Thoracic aorta (tissue), 2 donors: ENCODE measurements around the gene EFCAB14. TPM values are rescaled to one million over a fixed set of nuclear protein-coding genes. Genes with fewer than 3 reads are reported as not detected.

Source experiments
- ATAC-seq: fragments of 150-250 bp; one replicate; pipeline ENCODE4 v1.8.0; 2017; ENCODE audit warnings: low read depth; ENCODE audit not compliant: insufficient number of reproducible peaks, low FRiP score
- DNase-seq: peaks from one replicate; pipeline ENCODE4 v3.0.0-alpha.2; 2020; ENCODE audit warnings: low spot score
- H3K27ac ChIP-seq, 2 donors: fragments of 200-600 bp; sonication (generic); 1 replicate in 1 of 2; 2 replicates in 1 of 2; pipeline ENCODE4 v1.5.1; 2016; ENCODE audit warnings: mild to moderate bottlenecking in 2 of 2, moderate library complexity in 2 of 2
- H3K27me3 ChIP-seq: fragments of 200-600 bp; sonication (generic); replicated peaks from 2 replicates; pipeline ENCODE4 v1.6.0; 2016; ENCODE audit warnings: mild to moderate bottlenecking; ENCODE audit not compliant: insufficient read depth
- H3K36me3 ChIP-seq: fragments of 200-600 bp; sonication (generic); one replicate; pipeline ENCODE4 v1.5.1; 2016
- H3K4me1 ChIP-seq, 2 donors: fragments of 200-600 bp; sonication (generic); 1 replicate in 1 of 2; 2 replicates in 1 of 2; pipeline versions ENCODE4 v1.5.1 to v1.6.0; 2016; ENCODE audit warnings: low read depth in 2 of 2, mild to moderate bottlenecking in 1 of 2; ENCODE audit not compliant: control insufficient read depth in 1 of 2
- H3K4me3 ChIP-seq: fragments of 200-600 bp; sonication (generic); 2 replicates; pipeline ENCODE4 v1.5.1; 2016; ENCODE audit warnings: mild to moderate bottlenecking
- H3K9me3 ChIP-seq: fragments of 200-600 bp; sonication (generic); 2 replicates; pipeline ENCODE4 v1.5.1; 2016
- CTCF ChIP-seq: fragments of 200-600 bp; sonication (generic); IDR thresholded peaks from one replicate; pipeline ENCODE4 v1.5.1; 2019; ENCODE audit warnings: antibody characterized with exemption
- total RNA-seq, 2 donors: library from RNA; depleted of rRNA; stranded (reverse); fragments of >200 nt; gene quantifications; one replicate each; pipeline versions ENCODE4 v1.1.0 to v1.2.3, GENCODE V29; 2016

Gene EFCAB14
- total RNA-seq, result 100 to 1,000 TPM; 102 to 107 TPM

- TF ChIP-seq CTCF, result no peak
- Histone ChIP-seq H3K36me3 (peaks cover 11% of the 10 kb centered on the region), H3K4me3 (peak within 1 kb of the TSS; percentile 97), H3K4me1 (peaks cover 20 to 26% of the 10 kb centered on the region in 2 donors), H3K27ac (peak within 1 kb of the TSS; percentile 62 to 79), H3K9me3 (no peaks in the 10 kb centered on the region), H3K27me3 (no peaks in the 10 kb centered on the region)
- peak; percentile 65 for DNase-seq
- peak; percentile 97 for ATAC-seq
Measured at GRCh38 chr1:46718727-46719622, at the start of gene EFCAB14. Gene EFCAB14, minus strand, starts transcription at chr1:46719114. Its CDS starts 1,027 bp downstream, at chr1:46718087.

DNA sequence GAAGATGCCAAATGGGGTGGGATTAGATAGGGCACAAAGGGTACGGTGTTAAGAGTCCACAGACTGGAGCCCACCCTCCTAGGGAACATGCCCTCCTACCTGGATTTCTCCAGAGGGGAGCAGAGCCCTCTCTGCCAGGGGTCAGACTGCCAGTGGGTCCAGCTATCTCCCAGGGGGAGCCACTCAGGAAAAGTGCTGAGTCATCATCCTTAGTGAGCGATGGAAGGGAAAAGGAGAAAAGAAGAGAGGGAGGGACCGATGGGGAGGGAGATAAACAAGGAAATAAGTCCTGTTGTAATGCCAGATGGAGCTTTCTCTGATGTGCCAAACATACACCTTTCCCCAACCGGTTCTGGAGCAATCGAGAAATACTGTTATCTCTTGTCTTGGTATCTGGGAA is 49.5 kb upstream of the EFCAB14 start:
- TF ChIP-seq CTCF, result no peak
- DNase-seq, result no peak
- no peaks in the 10 kb centered on the region for H3K27me3 ChIP-seq
- H3K36me3 ChIP-seq, result no peaks in the 10 kb centered on the region
- ATAC-seq, result no peak
- H3K9me3 ChIP-seq, result peaks cover 17% of the 10 kb centered on the region
- no peaks in the 10 kb centered on the region for H3K4me1 ChIP-seq
- no peak overlapping the region for H3K4me3 ChIP-seq
- H3K27ac ChIP-seq, result no peak overlapping the region

DNA sequence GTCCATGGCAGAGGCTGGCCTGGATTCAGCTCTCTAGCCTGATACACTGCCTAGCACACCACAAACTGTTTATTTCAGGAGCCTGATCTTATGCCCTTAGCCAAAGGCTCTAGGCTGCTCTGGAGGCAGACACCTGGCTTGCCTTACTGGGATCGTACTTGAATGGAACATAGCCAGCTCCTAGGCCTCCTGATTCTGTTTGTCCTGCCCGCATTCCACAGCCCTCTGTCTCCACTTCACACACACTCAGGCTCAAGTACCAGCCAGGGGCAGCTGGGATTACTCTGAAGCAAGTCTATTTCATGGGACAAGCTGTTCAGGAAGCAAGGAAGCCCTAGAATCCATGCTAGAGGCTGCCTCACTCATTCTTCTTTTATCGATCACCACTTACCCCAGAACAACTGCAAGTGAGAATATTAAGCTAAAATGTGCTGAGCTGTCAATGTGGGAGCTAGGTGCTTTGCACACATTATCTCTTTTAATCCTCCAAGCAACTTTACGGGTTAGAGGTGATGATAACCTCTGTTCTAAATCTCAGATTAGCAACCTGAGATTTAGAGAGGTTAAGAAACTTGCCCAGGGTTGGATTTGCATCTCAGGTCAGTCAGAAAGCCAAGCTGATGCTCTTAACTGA is 48.9 kb upstream of the EFCAB14 start:
- Histone ChIP-seq H3K9me3 (peaks cover 17% of the 10 kb centered on the region), H3K36me3 (no peaks in the 10 kb centered on the region), H3K27me3 (no peaks in the 10 kb centered on the region), H3K27ac (no peak overlapping the region), H3K4me3 (no peak overlapping the region), H3K4me1 (no peaks in the 10 kb centered on the region)
- ATAC-seq (no peak), DNase-seq (no peak)
- TF ChIP-seq CTCF, result no peak

DNA sequence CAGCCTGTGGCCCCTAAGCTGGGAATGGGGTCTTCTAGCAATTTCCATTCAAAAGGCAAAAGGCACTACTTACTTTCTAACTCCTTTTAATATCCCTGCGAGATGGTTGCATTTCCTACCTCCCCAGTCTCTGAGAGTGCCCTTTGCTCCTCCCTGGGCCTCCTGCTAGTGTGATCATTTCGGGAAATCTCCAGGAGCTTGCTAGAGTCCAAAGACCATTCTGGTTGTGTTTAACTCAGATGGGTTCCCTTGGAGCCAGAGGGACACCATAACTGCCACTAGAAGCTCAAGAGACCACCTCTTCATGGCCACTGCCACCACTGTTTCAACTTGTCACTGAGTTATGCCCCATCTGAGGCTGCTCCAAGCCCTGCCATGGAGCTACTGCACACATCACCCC is 45.5 kb upstream of the EFCAB14 start:
- no peaks in the 10 kb centered on the region for H3K36me3 ChIP-seq
- TF ChIP-seq CTCF, result no peak
- H3K27me3 ChIP-seq, result no peaks in the 10 kb centered on the region
- H3K9me3 ChIP-seq, result no peaks in the 10 kb centered on the region
- DNase-seq, result no peak
- ATAC-seq, result no peak
- no peaks in the 10 kb centered on the region for H3K4me1 ChIP-seq
- no peak overlapping the region for H3K4me3 ChIP-seq
- H3K27ac ChIP-seq, result no peak overlapping the region

GRCh38 chr1:46761740-46762139 is 42.8 kb upstream of the EFCAB14 start:
- DNase-seq (no peak), ATAC-seq (no peak)
- Histone ChIP-seq H3K27ac (no peak overlapping the region), H3K4me1 (no peaks in the 10 kb centered on the region), H3K27me3 (no peaks in the 10 kb centered on the region), H3K9me3 (no peaks in the 10 kb centered on the region), H3K36me3 (no peaks in the 10 kb centered on the region), H3K4me3 (no peak overlapping the region)
- no peak for TF ChIP-seq CTCF
